ENCODE data around the gene BHMT2. TPM values are rescaled to one million over a fixed set of nuclear protein-coding genes. Genes with fewer than 3 reads are reported as not detected.

The BHMT2 gene
- total RNA-seq, 1 experiment from 2014 or later = not detected

GRCh38 chr5:79023348-79023747, 46.2 kb upstream of the BHMT2 start:
- intact Hi-C loops (cut with micrococcal nuclease; ENCODE audit: unreplicated experiment) = loop anchor here (5.0 to 10.0 kb wide), 3 partner anchors 41 to 511 kb away; no protein-coding TSS in a partner anchor
- peaks cover 23% of the 10 kb centered on the region for H3K4me1 Mint-ChIP-seq (ENCODE audit: low read depth, unreplicated experiment)
- H3K9me3 Mint-ChIP-seq (ENCODE audit: low read depth, unreplicated experiment) = no peaks in the 10 kb centered on the region
- TF ChIP-seq CTCF (IDR thresholded peaks at IDR 0.05; ENCODE audit: unreplicated experiment) = no peak
- no TSS peak for BruUV-seq (replicated peaks)
- H3K4me3 Mint-ChIP-seq (ENCODE audit: low read depth, unreplicated experiment) = no peak overlapping the region
- H3K36me3 Mint-ChIP-seq (ENCODE audit: insufficient read depth, unreplicated experiment) = no peaks in the 10 kb centered on the region
- H3K27ac Mint-ChIP-seq (ENCODE audit: unreplicated experiment) = no peak overlapping the region
- no peaks in the 10 kb centered on the region for H3K27me3 Mint-ChIP-seq (ENCODE audit: unreplicated experiment)
- DNase-seq = no peak
- CTCF ChIA-PET = interaction anchor here (1.1 to 8.3 kb wide), 2 partner anchors 110 to 1060 kb away, joined by 6 to 210 read pairs; no protein-coding TSS in a partner anchor

- peaks cover 19% of the 10 kb centered on the region for H3K4me1 Mint-ChIP-seq (ENCODE audit: low read depth, unreplicated experiment)
- no peak overlapping the region for H3K27ac Mint-ChIP-seq (ENCODE audit: unreplicated experiment)
- no peak for DNase-seq
- no TSS peak for BruUV-seq (replicated peaks)
- no peaks in the 10 kb centered on the region for H3K36me3 Mint-ChIP-seq (ENCODE audit: insufficient read depth, unreplicated experiment)
- H3K4me3 Mint-ChIP-seq (ENCODE audit: low read depth, unreplicated experiment) = no peak overlapping the region
- no peaks in the 10 kb centered on the region for H3K27me3 Mint-ChIP-seq (ENCODE audit: unreplicated experiment)
- no peaks in the 10 kb centered on the region for H3K9me3 Mint-ChIP-seq (ENCODE audit: low read depth, unreplicated experiment)
- intact Hi-C loops (cut with micrococcal nuclease; ENCODE audit: unreplicated experiment) = loop anchor here (2.0 to 10.0 kb wide), 4 partner anchors 42 to 511 kb away; no protein-coding TSS in a partner anchor
- CTCF ChIA-PET = interaction anchor here (2.0 to 8.3 kb wide), 2 partner anchors 109 to 124 kb away, joined by 5 to 210 read pairs; no protein-coding TSS in a partner anchor
- no peak for TF ChIP-seq CTCF (IDR thresholded peaks at IDR 0.05; ENCODE audit: unreplicated experiment)
Measured at GRCh38 chr5:79023947-79024346, 45.6 kb upstream of the BHMT2 start.

GRCh38 chr5:79025054-79025472, 44.5 kb upstream of the BHMT2 start:
- DNase-seq = peak; percentile 80
- peaks cover 12% of the 10 kb centered on the region for H3K4me1 Mint-ChIP-seq (ENCODE audit: low read depth, unreplicated experiment)
- peak; percentile 81 for TF ChIP-seq CTCF (IDR thresholded peaks at IDR 0.05; ENCODE audit: unreplicated experiment)
- H3K9me3 Mint-ChIP-seq (ENCODE audit: low read depth, unreplicated experiment) = no peaks in the 10 kb centered on the region
- H3K27ac Mint-ChIP-seq (ENCODE audit: unreplicated experiment) = no peak overlapping the region
- CTCF ChIA-PET = interaction anchor here (0.7 to 8.3 kb wide), 20 partner anchors 10 to 1058 kb away, joined by 3 to 210 read pairs (median 3); no protein-coding TSS in a partner anchor
- BruUV-seq (replicated peaks) = no TSS peak
- intact Hi-C loops (cut with micrococcal nuclease; ENCODE audit: unreplicated experiment) = loop anchor here (1.0 to 10.0 kb wide), 5 partner anchors 85 to 1058 kb away; no protein-coding TSS in a partner anchor
- H3K4me3 Mint-ChIP-seq (ENCODE audit: low read depth, unreplicated experiment) = peak overlapping the region; percentile 67
- no peaks in the 10 kb centered on the region for H3K27me3 Mint-ChIP-seq (ENCODE audit: unreplicated experiment)
- H3K36me3 Mint-ChIP-seq (ENCODE audit: insufficient read depth, unreplicated experiment) = no peaks in the 10 kb centered on the region

- intact Hi-C loops (cut with micrococcal nuclease; ENCODE audit: unreplicated experiment) = no loop called here
- H3K27me3 Mint-ChIP-seq (ENCODE audit: unreplicated experiment) = no peaks in the 10 kb centered on the region
- no TSS peak for BruUV-seq (replicated peaks)
- no peak for TF ChIP-seq CTCF (IDR thresholded peaks at IDR 0.05; ENCODE audit: unreplicated experiment)
- CTCF ChIA-PET = interaction anchor here (0.6 to 1.4 kb wide), 6 partner anchors 13 to 380 kb away, joined by 3 to 4 read pairs (median 4); no protein-coding TSS in a partner anchor
- H3K9me3 Mint-ChIP-seq (ENCODE audit: low read depth, unreplicated experiment) = no peaks in the 10 kb centered on the region
- no peak for DNase-seq
- H3K27ac Mint-ChIP-seq (ENCODE audit: unreplicated experiment) = no peak overlapping the region
- no peak overlapping the region for H3K4me3 Mint-ChIP-seq (ENCODE audit: low read depth, unreplicated experiment)
- H3K36me3 Mint-ChIP-seq (ENCODE audit: insufficient read depth, unreplicated experiment) = no peaks in the 10 kb centered on the region
- peaks cover 9% of the 10 kb centered on the region for H3K4me1 Mint-ChIP-seq (ENCODE audit: low read depth, unreplicated experiment)
Measured at GRCh38 chr5:79030663-79031484, 38.7 kb upstream of the BHMT2 start.

Measured in Calu3 (cell line).